ENCODE data around the gene GRIN1.

GRIN1 gene

DNA sequence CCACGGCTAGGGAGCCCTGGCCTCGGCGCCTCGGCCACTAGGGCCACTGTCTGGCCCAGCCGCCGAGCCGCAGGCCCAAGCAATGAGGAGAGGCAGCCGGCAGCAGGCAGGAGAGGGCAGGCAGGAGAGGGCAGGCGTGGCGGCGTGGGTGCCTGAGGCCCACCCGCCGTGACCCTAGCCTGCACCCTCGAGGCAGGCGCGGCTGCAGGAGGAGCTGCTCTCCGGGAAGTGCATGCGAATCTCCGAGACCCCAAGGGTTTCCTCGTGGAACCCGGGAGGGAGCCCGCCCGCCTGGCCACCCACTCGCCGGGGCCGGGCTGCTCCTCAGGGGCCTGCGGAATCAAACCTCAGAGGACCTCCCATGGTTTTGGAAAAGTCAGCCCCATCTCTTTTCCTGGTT is 9.3 kb downstream of the GRIN1 start:
- no peak for DNase-seq (ENCODE audit: low spot score)

DNA sequence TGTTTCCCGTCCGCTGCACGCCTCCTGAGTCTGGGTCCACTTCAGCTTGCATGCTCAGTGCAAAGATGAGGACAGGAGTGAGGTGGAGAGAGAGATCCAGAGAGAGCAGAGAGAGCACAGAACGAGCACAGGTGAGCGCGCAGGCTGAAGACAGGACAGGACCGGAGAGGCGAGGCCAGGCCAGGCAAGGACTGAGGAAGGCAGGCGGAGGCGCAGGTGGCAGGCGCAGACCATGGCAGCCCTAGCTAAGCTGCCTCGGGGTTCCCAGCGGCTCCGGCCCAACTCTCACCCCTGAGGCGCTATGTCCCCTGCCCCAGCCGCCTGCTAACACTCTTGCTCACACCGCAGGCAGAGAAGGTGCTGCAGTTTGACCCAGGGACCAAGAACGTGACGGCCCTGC is 9.7 kb downstream of the GRIN1 start:
- no peak for DNase-seq (ENCODE audit: low spot score)

DNA sequence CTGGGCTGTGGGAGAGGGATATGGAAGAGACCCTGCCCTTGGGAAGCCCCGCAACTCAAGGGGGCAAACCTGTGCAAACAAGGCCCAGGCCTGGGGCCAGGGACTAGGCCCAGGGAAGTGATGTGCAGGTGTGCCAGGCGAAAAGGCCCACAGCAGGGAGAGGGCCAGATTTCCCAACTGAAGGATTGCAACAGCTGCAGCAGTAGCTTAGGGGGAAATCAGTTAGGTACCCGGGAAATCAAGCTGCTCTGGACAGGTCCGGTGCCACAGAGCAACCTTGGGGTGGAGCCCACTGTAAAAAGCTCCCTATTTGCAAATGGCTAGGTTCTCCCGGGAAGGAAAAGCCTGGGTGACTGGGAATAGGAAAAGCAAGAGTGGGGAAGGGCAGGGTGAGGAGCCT is 10.4 kb downstream of the GRIN1 start:
- DNase-seq (ENCODE audit: low spot score), result no peak

DNA sequence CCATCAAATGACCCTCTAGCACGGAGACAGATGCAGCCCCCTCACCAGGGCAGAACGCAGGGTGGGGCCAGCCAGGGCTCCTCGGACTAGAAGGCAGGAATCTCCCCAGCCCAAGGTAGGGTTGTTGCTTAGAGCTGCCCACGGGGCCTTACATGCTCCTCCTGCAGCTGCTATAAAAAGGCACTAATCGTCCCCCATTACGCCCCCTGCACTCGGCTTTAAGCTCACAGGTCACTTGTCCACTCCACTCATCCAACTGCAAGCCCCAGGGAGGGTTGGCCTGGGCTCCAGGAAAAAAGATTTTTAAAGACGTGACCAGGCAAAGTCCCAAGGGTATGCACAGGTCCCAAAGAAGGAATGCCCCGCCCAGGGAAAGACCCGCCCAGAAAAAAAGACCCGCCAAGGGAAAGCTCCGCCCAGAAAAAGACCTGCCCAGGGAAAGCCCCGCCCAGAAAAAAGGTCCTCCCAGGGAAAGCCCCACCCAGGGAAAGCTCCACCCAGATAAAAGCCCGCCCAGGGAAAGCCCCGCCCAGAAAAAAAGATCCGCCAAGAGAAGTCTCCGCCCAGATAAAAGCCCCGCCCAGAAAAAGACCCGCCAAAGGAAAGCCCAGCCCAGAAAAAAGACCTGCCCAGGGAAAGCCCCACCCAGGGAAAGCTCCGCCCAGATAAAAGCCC is 11.1 kb downstream of the GRIN1 start:
- no peak for DNase-seq (ENCODE audit: low spot score)

DNA sequence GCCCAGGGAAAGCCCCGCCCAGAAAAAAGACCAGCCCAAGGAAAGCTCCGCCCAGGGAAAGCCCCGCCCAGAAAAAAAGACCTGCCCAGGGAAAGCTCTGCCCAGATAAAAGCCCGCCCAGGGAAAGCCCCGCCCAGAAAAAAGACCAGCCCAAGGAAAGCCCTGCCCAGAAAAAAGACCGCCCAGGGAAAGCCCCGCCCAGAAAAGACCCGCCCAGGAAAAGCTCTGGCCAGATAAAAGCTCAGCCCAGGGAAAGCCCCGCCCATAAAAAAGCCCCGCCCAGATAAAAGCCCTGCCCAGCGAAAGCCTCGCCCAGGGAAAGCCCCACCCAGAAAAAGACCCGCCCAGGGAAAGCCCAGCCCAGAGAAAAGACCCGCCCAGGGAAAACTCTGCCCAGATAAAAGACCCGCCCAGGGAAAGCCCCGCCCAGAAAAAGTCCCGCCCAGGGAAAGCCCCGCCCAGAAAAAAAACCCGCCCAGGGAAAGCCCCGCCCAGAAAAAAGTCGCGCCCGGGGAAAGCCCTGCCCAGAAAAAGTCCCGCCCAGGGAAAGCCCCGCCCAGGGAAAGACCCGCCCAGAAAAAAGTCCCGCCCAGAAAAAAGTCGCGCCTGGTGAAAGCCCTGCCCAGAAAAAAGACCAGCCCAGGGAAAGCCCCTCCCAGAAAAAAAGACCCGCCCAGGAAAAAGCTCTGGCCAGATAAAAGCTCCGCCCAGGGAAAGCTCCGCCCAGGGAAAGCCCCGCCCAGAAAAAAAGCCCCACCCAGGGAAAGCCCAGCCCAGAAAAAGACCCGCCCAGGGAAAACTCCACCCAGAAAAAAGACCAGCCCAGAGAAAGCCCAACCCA is 11.9 kb downstream of the GRIN1 start:
- DNase-seq (ENCODE audit: low spot score), result no peak

DNA sequence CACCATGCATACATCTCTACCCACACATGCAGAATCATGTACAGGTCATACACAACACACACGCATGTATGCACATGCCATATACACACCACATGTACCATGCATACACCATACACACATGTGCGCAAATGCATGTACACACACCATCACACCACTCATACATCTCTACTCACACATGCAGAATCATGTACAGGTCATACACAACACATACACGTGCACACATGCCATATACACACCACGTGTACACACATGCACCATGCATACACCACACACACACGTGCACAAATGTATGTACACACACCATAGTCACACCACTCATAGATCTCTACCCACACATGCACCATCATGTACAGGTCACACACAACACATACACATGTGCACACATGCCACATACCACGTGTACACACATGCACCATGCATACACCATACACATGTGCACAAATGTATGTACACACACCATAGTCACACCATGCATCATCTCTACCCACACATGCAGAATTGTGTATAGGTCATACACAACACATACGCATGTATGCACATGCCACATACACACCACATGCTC is 14.0 kb downstream of the GRIN1 start:
- DNase-seq (ENCODE audit: low spot score), result no peak

DNA sequence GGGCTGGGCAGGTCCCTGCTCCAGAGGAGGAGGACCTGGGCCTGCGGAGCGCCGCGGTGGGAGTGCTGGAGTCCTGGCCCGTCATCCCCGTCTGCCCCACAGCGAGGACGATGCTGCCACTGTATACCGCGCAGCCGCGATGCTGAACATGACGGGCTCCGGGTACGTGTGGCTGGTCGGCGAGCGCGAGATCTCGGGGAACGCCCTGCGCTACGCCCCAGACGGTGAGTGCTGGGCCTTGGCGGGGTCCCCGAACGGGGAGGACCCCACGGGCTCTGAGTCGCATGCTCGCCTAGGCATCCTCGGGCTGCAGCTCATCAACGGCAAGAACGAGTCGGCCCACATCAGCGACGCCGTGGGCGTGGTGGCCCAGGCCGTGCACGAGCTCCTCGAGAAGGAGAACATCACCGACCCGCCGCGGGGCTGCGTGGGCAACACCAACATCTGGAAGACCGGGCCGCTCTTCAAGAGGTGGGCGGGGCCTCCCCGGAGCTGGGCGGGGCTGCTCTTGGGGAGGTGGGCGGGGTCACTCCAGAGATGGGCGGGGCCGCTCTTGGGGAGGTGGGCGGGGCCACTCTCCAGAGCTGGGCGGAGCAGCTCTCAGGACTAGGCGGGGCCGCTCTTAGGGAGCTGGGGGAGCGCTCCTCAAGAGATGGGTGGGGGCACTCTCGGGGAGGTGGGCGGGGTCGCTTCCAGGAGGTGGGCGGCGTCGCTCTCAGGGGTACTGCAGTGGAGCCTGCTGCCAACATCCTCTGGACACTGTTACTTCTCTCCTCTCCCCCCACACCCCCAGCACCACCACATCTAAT is 17.8 kb downstream of the GRIN1 start:
- DNase-seq (ENCODE audit: low spot score), result peak; percentile 90

DNA sequence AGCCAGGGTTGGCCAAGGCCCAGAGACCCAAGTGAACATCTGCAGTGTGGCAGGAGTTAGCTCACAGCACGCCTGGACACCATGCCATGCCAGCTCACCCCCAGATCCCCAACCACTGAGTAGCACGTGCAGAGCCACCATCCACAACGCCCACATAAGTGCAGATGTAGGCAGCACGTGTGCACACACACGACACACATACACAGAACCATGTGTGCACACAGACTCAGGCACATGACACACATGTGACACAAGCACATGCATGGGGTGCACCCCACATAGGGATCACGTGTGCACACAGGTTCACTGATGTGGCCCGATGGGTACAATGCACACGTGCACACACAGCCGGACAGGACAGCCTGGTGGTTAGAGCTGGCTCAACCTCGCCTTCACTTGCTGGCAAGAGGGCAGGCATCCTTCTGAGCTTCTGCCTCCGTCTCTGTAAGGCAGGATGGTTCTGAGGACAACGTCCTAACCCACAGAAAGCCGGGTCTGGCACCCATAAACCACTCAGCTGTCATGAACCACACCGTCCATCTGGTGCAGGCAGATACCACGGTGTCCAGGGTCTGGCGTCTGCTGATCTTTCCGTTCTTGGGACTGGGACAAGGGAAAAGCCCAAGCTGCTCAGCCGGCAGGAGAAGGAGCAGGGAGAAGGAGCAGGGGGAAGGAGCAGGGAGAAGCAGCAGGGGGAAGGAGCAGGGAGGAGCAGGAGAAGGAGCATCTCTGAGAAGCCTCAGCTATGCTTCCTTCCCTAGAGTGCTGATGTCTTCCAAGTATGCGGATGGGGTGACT is 18.9 kb downstream of the GRIN1 start:
- no peak for DNase-seq (ENCODE audit: low spot score)

DNA sequence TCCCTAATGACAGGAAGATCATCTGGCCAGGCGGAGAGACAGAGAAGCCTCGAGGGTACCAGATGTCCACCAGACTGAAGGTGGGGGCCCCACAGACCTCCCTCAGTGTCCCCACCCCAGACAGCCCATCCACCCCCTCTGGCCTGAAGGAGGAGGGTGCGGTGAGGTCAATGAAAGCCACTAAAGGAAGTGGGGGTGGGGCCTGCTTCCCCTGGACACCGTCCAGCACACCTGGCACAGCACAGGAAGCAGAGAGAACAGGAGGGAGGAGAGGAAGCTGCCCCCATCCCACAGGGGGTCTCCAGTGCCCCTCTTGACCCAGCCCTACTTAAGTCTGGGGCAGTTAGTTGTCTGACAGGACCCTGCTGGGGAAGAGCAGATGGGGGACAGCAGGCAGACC is 19.7 kb downstream of the GRIN1 start:
- no peak for DNase-seq (ENCODE audit: low spot score)

DNA sequence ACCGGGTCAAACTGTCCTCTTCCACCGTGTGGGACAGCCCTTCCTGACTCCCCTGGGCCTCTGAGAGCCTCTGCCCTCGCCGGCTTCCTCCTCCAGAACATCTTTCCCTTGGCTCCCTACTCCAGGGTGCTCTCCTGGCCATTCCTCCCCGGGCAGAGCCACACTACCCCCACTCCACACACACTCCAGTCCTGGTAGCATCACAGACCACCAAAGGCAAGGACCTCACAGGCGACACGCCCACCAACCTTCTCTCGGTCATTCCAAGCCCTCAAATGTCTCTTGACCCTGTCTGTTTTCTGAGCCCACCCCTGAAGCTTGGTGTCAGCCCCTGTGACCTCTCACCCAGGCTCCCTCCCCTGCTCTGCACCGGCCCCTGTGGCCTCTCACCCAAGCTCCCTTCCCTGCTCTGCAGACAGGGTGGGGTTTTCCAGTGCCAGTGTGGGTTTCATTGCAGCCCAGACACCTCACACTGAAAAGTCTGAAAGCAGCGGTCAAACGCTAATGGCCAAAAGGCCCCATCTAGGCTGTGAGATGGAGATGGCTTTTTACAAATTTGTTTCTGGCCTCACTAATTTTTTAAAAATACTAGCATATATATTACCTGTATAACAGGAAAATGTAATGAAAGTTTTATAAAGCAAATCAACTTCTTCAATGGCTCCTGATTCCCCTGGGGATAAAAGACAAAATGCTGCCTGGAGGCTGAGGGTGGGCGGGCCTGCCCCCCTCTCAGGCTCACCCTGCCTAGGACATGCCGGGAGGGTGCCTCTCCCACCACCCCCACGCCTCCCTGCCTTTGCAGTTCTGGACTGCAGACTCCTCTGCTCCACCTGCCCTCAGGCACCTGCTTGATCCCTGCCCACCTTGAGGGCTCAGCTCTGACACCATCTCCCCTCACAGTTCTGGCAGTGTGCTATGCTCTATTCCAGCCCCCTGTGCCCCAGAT is 20.4 kb downstream of the GRIN1 start:
- DNase-seq (ENCODE audit: low spot score), result no peak

DNA sequence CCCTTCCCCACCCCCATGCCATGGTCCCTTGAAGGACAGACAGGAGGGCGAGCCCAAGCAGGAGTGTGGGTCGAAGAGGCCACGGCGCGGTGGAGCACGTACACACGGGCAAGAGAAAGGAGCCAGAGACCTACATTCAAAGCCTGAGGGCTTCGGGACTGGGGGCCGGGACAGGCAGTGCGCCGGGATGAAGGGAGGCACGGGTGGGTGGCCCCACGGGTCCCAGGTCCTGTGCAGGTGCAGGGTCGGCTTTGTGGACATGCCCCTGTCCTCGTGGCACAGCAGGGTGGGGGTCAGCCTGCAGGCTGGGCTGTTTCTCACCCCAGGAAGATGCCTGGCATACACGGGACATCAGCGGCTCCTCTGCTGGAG is 21.1 kb downstream of the GRIN1 start:
- no peak for DNase-seq (ENCODE audit: low spot score)

DNA sequence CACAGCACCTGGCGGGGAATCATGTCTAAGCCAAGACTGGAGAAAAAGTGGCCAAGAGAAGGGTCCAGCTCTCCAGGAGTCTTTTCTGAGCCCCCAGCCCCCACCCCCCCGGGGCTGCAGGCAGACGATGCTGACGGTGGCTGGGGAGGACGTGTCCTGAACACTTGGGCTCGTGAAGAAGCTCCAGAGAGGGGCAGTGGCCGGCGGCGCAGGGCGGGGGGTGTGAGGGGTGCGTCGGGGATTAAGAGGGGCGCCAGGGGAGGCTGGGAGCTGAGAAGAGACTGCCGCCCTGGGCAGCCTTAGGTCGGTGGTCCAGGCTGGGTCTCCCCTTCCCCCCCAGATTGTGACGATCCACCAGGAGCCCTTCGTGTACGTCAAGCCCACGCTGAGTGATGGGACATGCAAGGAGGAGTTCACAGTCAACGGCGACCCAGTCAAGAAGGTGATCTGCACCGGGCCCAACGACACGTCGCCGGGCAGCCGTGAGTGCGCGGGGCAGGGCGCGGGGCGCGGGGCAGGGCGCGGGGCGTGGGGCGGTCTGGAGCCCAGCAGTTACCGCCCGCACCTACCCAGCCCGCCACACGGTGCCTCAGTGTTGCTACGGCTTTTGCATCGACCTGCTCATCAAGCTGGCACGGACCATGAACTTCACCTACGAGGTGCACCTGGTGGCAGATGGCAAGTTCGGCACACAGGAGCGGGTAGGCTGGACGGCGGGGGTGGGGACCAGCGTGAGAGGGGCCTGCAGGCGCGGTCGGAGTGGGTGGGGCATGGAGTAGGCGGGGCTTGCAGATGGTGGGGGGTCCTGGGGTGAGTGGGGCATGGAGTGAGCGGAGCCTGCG is 22.0 kb downstream of the GRIN1 start:
- DNase-seq (ENCODE audit: low spot score), result no peak

DNA sequence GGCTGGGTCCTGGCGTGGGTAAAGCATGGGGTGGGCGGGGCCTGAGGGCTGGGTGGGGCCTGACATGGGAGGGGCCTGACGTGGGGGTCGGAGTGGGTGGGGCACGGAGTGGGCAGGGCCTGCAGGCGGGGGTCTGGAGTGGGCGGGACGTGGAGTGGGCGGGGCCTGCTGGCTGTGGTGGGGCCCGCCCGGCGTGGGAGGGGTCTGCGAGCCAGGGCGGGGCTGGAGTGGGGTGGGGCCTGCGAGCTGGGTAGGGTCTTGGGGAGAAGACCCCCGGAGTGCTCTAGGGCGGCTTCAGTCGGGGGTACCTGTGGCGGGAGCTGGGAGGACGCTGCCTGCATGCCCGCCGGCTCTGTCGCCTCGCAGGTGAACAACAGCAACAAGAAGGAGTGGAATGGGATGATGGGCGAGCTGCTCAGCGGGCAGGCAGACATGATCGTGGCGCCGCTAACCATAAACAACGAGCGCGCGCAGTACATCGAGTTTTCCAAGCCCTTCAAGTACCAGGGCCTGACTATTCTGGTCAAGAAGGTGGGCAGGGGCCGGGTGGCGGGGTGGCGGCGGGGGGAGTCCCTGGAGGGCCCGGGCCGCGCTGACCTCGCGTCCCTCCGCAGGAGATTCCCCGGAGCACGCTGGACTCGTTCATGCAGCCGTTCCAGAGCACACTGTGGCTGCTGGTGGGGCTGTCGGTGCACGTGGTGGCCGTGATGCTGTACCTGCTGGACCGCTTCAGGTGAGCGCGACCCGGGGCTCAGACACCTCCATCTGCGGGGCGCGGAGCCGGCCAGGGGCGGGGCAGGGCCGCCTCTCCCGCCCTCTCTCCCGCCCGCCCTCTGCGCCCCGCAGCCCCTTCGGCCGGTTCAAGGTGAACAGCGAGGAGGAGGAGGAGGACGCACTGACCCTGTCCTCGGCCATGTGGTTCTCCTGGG is 22.9 kb downstream of the GRIN1 start:
- DNase-seq (ENCODE audit: low spot score), result no peak

DNA sequence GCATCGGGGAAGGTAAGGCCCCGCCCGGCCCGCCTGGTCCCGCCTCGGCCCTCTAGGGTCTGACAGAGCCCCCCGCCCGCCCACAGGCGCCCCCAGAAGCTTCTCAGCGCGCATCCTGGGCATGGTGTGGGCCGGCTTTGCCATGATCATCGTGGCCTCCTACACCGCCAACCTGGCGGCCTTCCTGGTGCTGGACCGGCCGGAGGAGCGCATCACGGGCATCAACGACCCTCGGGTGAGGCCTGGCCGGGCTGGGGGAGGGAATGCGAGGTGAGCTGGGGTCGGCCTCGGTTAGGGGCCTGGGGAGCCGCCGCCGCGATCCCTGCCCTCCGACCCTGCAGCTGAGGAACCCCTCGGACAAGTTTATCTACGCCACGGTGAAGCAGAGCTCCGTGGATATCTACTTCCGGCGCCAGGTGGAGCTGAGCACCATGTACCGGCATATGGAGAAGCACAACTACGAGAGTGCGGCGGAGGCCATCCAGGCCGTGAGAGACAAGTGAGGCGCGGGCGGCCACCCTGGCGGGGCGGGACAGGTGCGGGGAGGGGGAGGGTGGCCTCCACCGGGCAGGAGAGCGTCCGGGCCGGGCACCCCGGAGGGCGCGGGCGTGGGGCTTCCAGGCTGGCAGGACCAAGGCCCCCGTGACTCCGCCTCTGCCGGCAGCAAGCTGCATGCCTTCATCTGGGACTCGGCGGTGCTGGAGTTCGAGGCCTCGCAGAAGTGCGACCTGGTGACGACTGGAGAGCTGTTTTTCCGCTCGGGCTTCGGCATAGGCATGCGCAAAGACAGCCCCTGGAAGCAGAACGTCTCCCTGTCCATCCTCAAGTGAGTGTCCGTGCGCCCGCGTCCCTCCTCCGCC is 23.8 kb downstream of the GRIN1 start:
- peak; percentile 74 for DNase-seq (ENCODE audit: low spot score)

DNA sequence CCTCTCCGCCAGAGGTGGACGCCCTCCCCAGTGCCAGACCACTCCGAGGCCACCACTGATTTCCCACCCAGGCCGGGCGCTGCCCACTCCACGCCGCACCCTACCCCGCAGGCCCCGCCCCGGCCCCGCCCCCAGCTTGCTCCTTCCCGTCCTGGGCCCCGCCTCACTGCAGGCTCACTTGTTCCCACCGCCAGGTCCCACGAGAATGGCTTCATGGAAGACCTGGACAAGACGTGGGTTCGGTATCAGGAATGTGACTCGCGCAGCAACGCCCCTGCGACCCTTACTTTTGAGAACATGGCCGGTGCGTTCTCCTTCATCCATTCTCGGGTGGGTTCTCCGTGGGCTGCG is 24.4 kb downstream of the GRIN1 start:
- DNase-seq (ENCODE audit: low spot score), result peak; percentile 74

DNA sequence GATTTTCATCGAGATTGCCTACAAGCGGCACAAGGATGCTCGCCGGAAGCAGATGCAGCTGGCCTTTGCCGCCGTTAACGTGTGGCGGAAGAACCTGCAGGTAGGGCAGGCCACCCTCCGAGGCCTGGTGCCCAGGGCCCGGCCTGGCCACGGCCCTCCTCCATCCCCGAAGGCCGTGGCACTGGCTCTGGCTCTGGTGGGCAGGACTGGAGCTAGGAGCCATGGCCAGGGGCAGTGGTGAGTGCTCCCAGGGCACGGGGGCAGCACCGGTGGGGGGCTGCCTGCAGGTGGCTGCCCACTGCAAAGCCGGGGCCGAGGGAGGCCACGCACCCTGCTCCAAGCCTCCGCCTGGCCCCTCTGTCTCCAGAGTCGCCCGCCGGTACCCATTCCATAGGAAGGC is 24.9 kb downstream of the GRIN1 start:
- no peak for DNase-seq (ENCODE audit: low spot score)

DNA sequence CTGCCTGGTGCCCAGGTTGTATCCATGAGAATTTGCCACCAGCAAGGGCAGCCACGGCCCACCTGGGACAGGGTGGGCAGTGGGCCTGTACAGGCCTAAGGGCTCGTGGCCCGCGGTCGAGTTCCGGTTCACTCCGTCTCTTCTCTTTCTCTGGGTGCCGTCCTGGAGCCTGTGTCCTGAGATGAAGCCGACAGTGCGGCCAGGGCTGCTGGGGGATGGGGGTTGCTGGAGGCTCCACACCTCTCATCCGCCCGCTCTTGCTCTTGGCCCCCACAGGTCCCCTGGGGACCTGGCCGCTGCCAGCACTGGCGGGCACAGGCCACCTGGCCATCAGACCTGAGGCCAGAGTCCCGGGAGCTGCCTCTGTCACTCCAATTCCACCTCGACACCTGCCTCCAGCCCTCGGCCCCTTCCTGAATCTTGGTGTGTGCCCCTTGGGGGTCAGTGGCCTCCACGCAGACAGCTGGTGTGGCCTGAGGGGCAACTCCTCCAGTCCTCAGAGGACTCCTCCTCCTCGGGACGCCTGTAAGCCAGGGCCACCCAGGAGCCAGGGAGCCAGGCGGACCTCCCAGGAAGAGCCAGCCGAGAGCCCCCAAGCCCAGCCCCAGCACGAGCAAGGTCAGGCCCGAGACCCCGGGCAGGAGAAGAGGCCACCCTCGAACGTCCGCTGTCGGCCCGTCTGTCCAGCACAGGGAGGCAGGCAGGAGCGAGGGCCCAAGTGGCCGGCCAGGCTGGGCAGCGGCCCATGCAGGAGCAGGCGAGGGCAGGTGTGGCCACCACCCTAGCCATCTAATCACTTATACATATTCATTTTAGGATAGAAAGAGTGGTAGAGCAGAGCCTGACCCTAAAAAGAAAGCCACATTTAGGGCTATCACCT is 25.7 kb downstream of the GRIN1 start:
- DNase-seq (ENCODE audit: low spot score), result no peak
